Upper lobe of right lung (tissue), 1 donor: Measurements from ENCODE around the gene ARPC1B. TPM values are rescaled to one million over a fixed set of nuclear protein-coding genes. Genes with fewer than 3 reads are reported as not detected.

Experiments
- ATAC-seq: fragments of 200-7000 bp; cut with Tn5 transposase; one replicate; pipeline ENCODE4 v1.9.1; 2020; ENCODE audit warnings: mild to moderate bottlenecking, moderate library complexity
- DNase-seq: peaks from one replicate; pipeline ENCODE4 v3.0.0-alpha.2; 2020
- H3K27ac ChIP-seq: fragments of 200-600 bp; one replicate; pipeline ENCODE4 v1.8.0; 2022
- H3K27me3 ChIP-seq: fragments of 200-600 bp; one replicate; pipeline ENCODE4 v1.8.0; 2022; ENCODE audit warnings: mild to moderate bottlenecking
- H3K36me3 ChIP-seq: fragments of 200-600 bp; one replicate; pipeline ENCODE4 v1.8.0; 2022
- H3K4me1 ChIP-seq: fragments of 200-600 bp; one replicate; pipeline ENCODE4 v1.8.0; 2022
- H3K4me3 ChIP-seq: fragments of 200-600 bp; one replicate; pipeline ENCODE4 v1.8.0; 2022; ENCODE audit warnings: mild to moderate bottlenecking
- H3K9me3 ChIP-seq: fragments of 200-600 bp; one replicate; pipeline ENCODE4 v1.8.0; 2022
- CTCF ChIP-seq: fragments of 200-600 bp; IDR thresholded peaks from one replicate; pipeline ENCODE4 v1.8.0; 2022; ENCODE audit warnings: antibody characterized with exemption
- intact Hi-C: fragments of 100-400 bp; cut with DNase I; formaldehyde crosslinking; loops from one replicate; pipeline ENCODE4 v1.11.0; 2022
- total RNA-seq: library from RNA; stranded (reverse); fragmentation: NEBNext Ultra II Directional; extraction: Animal tissue kit (Norgen Biotek cat#: 25700); gene quantifications from one replicate; pipeline ENCODE4 v1.2.1, GENCODE V29; 2021
- donor health status: DM: no; HTN: yes; CAD: no; lungs with severe emphysema.

Gene ARPC1B
- total RNA-seq, 1 donor from 2014 or later, result 219 TPM

DNA sequence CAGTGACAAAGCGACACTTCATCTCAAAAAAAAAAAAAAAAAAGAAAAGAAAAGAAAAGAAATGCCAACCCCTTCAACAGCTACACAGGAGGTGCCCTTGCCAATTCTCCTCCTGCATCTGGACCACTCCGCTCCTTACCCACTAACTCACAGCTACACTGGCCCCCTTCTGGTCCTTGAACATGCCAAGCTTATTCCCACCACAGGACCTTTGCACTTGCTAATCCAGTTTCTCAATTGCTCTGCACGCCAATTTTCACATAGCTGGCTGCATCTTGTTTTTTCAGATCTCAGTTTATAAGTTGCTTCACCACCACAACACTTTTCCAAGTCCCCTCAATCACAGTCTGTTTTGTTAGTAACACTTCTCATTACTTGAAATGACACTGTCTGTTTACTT is 28.3 kb downstream of the ARPC1B start:
- no peak for TF ChIP-seq CTCF

GRCh38 chr7:99403764-99404163 is 29.2 kb downstream of the ARPC1B start:
- peaks cover 48% of the 10 kb centered on the region for H3K36me3 ChIP-seq
- no peak for ATAC-seq
- peaks cover 38% of the 10 kb centered on the region for H3K4me1 ChIP-seq
- no peak overlapping the region for H3K27ac ChIP-seq
- H3K9me3 ChIP-seq, result no peaks in the 10 kb centered on the region
- no peak for TF ChIP-seq CTCF
- no peak overlapping the region for H3K4me3 ChIP-seq
- intact Hi-C loops, result no loop called here
- DNase-seq, result no peak
- H3K27me3 ChIP-seq, result no peaks in the 10 kb centered on the region

More for the DNA sequence above, 28.3 kb downstream of the ARPC1B start:
- Histone ChIP-seq H3K9me3 (no peaks in the 10 kb centered on the region), H3K4me1 (peaks cover 43% of the 10 kb centered on the region), H3K27me3 (no peaks in the 10 kb centered on the region), H3K4me3 (no peak overlapping the region), H3K27ac (no peak overlapping the region), H3K36me3 (peaks cover 57% of the 10 kb centered on the region)
- intact Hi-C loops, result no loop called here
- ATAC-seq (no peak), DNase-seq (no peak)

DNA sequence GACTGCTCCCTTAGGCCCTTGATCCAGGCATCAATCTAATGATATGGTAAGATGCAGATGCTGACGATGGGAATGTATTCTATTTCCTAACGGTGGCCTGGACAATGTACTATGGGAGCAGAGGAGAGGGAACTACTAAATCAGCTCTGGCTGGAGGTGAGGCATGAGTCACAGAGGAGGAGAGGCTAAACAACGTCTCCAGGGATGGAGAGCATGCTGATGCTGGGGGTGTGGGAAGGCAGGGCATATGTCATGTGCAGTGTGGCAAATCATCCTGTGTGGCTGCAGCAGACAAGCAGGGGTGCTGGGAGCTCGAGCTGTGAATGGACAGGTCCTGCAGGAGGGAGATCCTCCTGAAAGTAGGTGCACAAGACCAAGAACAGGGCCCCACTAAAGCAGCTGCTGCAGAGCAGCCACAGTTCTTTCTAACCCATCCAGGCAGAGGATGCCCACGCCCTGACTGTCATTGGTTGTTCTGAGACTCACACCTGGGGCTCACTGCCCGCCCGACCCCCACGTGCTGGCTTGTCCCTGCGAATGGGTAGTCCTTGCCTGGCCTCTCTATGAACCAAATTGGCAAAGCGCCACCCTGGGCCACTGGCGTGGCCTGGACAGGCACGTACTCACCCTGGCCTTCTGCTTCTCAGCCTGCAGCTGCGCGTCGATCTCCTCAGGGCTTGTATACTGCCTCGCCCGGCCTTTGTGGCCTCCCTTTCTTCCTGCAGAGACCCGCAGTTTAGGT is 29.9 kb downstream of the ARPC1B start:
- no peaks in the 10 kb centered on the region for H3K27me3 ChIP-seq
- no peak for ATAC-seq
- intact Hi-C loops, result no loop called here
- peaks cover 34% of the 10 kb centered on the region for H3K4me1 ChIP-seq
- H3K4me3 ChIP-seq, result no peak overlapping the region
- H3K9me3 ChIP-seq, result no peaks in the 10 kb centered on the region
- H3K36me3 ChIP-seq, result peaks cover 42% of the 10 kb centered on the region
- no peak overlapping the region for H3K27ac ChIP-seq
- TF ChIP-seq CTCF, result no peak
- no peak for DNase-seq

DNA sequence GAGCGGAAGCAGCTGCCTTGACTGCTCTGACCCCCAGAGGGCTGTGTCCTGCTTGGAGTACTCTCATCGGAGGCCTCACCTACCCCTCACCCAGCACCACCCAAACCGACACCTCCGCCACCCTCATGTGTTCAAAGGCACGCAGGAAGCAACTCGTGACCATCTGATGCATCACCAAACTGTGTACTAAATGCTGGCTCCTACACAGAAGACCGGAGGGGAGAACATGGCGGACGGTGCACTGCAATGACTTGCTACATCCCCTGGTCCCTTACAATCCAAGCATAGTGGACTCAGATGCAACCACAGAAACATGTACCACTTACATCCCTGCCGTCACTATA is 30.4 kb downstream of the ARPC1B start:
- no peak for TF ChIP-seq CTCF
- no peaks in the 10 kb centered on the region for H3K27me3 ChIP-seq
- intact Hi-C loops, result no loop called here
- no peak overlapping the region for H3K27ac ChIP-seq
- no peak overlapping the region for H3K4me3 ChIP-seq
- DNase-seq (no peak), ATAC-seq (no peak)
- H3K9me3 ChIP-seq, result no peaks in the 10 kb centered on the region
- peaks cover 39% of the 10 kb centered on the region for H3K4me1 ChIP-seq
- peaks cover 36% of the 10 kb centered on the region for H3K36me3 ChIP-seq

- no peak for TF ChIP-seq CTCF
- peak overlapping the region; percentile 100 for H3K4me3 ChIP-seq
- DNase-seq (no peak), ATAC-seq (no peak)
- no peak overlapping the region for H3K27ac ChIP-seq
- H3K27me3 ChIP-seq, result no peaks in the 10 kb centered on the region
- H3K4me1 ChIP-seq, result peaks cover 43% of the 10 kb centered on the region
- no peaks in the 10 kb centered on the region for H3K9me3 ChIP-seq
- peaks cover 36% of the 10 kb centered on the region for H3K36me3 ChIP-seq
- intact Hi-C loops, result no loop called here
These were observed 32.0 kb downstream of the ARPC1B start for GRCh38 chr7:99406557-99406956.
